Suprapubic skin (tissue), 3 donors: ENCODE results near the gene DNASE1L3.

Experiments used
- CTCF ChIP-seq, 2 donors: fragments of 200-600 bp in 1 of 2; fragments of 450-650 bp in 1 of 2; sonication (generic) in 1 of 2; IDR thresholded peaks; one replicate each; pipeline ENCODE4 v1.5.1; 2016 to 2019; ENCODE audit warnings: antibody characterized with exemption in 2 of 2, mild to moderate bottlenecking in 1 of 2, moderate library complexity in 1 of 2
- POLR2A ChIP-seq, 2 donors: fragments of 450-650 bp; IDR thresholded peaks; one replicate each; pipeline ENCODE4 v1.6.1; 2017; ENCODE audit warnings: antibody characterized with exemption in 2 of 2, mild to moderate bottlenecking in 2 of 2, moderate library complexity in 2 of 2

GRCh38 chr3:58254144-58254543 lies 43.4 kb upstream of the DNASE1L3 start:
- TF ChIP-seq CTCF (IDR thresholded peaks at IDR 0.05) (no peak), POLR2A (IDR thresholded peaks at IDR 0.05) (no peak)
